HK-2 (cell line): ENCODE results near the gene UBE2QL1.

Experiments used
- DNase-seq: peaks from one replicate; pipeline ENCODE4 v3.0.0-alpha.2; 2018; ENCODE audit not compliant: unreplicated experiment

UBE2QL1 gene

DNA sequence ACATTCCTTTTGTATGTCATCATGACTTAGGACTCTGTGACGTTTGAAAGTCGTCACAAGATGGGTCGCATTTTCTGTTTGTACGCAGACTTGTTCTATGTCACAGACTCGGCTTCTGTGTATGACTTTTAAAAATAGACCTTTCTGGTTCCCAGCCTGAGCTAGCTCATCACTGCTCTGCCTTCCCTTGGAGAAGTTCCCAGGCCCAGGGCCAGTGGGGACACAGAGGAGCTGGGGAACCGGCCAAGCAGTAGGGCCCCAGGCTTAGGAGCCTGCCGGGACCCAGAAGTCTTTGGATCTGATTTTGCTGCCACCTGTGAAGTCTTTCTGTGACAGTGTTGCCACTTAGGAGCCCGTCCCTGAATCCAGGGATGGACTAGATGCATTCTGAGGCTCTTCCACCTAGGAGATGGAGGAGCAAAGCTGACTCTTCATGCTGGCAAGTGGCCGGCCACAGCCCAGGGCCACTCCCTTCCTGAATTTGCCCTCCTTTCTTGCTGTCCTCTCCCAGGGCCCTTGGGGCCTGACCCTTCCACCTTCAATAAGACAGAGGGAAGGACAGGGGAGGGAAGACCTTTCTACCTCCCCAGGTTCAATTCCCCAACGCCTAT lies 18.1 kb upstream of the UBE2QL1 start:
- no peak for DNase-seq

DNA sequence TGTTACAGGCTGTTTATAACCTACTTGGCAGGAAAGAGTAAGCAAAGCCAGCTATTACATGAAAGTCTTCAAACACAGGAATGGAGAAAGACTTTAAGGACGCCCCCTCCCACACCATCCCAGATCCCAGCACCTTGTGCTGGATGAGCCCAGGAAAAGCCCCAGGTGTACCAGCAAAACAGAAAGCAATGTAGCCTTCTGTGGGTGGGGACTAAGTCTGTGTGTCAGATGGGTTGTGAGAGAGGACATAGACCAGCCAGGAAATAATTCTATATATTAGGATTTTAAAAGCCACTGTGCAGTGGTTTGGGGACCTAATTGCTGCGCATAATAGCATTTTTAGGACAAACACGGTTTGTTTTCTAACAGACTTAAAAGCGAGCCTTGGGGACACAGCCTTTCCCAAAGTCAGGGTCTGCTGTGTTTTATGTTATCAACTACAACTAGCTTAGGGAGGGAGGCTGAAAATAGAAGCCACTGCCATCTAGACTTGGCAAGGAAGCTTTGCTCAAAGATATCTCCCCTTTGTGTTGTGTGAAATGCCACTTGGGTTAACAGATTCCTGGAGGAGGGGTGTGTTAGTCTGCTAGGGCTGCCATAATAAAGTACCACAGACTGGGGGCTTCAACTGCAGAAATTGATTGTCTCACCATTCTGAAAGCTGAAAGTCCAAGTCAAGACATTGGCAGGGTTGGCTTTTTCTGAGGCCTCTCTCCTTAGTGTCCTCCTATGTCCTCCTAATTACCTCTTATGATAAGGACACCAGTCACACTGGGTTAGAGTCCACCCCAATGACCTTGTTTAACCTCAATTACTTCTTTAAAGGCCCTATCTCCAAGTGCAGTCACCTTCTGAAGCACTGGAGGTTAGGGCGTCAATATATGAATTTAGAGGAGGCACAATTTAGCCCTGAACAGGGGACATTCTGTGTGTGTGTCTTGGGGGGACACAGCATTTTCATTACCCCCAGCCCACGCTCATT lies 17.2 kb upstream of the UBE2QL1 start:
- DNase-seq: no peak

DNA sequence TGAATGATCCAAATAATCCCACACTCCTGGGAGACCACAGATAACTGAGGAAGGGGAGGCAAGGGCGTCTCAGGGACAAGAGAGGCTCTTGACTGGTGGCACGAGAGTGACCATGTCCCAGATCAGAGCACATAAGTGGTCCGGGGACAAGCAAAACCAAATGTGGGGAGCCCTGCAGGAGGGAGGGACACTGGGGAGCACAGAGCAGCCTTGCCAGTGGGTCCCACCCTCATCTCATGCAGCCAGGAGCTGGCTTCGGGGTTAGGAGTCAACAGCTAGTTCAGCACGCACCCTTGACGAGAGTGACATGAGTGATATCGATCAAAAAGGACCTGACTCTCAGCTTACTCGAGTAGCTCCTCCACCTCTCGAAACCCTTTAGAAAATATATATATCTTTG lies 16.5 kb upstream of the UBE2QL1 start:
- no peak for DNase-seq

DNA sequence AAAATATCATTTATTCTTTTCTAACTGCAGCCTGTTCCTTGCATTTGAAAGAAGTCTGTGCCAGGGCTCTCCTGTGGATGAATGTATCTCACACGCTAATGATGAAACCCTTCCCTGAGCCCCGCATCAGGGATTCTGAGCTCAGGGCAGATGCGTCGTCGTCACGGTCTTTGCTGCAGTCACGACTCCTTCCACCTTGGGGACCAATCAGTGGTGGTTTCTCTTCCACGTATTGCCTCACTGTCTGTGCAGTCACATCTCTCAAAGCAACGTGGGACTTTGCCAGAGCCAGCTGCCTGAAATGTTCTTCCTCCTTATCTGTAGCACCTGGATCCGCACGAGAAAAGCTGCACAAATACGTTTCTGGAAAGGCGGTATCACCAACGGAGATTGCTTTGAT lies 13.9 kb upstream of the UBE2QL1 start:
- no peak for DNase-seq

DNA sequence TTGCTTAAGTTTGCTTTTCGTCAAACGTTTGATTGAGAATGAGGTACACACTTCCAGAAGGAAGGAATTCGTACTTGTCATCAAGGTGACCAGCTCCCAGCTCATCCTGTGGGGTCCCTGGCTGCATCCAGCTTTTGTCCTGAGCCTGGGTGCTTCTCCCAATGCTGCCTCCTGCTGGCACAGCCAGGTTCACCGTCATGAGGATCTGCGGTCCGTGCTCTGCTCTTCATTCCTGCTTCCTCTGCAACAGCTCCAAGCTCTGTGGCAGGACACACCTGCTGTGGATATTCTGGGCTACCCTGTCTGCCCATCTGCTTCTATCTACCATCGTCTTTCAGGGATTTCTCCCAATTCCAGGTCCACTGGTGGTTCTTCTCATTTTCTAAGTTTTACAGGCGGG lies 13.3 kb upstream of the UBE2QL1 start:
- DNase-seq: no peak

DNA sequence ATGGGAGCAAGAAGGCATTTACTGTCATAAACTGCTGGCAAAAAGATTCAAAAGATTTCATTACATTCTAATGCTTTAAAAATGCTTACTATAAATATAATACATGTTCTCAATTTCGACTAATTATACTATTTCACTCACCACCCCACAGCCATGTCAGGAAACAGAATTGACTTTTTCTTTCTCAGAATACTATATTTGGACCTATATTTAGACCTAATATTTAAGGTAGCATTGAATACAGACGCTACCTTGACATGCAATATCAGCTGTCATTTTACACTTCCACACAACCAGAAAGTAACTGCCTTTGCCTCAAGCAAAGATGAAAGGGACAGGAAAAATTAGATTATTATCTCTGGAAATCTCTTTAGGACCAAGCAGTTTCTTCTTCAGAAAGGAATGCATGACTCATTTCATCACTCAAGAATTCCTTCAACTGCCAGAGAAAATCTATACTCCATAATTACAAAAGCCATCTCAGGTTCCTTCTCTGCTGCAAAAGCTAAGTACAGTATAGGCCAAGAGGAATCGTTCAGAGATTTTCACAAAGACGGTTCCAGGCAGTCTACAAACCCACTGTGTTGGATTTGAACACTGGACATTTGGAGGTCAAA lies 11.8 kb upstream of the UBE2QL1 start:
- DNase-seq: no peak

DNA sequence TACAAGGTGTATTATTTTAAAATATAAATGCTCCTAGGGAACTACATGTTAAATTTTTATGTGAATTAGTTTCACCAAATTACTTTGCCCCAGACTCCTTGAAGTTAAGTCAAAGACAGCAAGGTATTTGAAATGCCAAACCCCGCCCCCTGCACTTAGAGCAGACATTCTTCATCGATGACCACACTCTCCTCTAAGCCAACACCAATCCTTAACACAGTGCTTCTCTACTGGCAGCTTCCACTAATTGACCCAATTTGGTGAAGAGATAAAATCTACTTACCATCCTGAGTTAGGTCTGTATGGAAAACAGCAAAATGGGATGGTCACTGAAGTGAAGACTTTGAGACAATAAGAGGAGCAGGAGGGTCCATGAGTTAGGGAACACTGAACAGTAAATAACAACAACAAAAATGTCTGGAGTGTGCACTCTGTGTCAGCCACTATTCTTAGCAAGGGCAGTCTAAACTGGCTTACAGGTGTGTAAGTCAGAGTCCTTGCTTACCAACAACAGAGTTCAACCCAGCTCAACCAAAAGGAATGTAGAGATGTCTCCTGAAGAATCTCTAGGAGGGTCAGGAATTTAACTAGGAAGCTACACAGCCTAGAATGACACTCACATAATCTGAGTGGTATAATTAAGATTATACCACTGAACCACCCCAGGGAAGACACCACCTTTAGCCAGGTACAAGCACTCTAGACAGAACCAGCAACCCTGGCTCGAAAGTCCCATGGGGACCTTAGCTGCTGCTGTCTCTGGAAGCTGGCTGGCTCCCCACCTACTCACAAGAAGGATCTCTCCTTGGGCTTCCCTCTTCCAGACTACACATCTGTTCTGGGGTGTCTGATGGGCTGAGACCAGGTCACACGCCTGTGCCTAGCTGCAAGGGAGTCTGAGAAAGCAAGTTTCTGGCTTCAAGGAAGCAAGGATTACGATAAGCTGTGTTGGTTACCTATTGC lies 8.8 kb upstream of the UBE2QL1 start:
- no peak for DNase-seq

DNA sequence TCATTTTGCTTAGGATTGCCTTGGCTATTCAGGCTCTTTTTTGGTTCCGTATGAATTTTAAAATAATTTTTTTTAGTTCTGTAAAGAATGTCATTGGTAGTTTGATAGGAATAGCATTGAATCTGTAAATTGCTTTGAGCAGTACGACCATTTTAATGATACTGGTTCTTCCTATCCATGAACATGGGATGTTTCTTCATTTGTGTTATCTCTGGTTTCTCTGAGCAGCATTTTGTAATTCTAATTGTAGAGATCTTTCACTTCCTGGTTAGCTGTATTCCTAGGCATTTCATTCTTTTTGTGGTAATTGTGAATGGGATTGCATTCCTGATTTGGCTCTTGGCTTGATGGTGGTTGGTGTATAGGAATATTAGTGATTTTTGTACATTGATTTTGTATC lies 6.3 kb upstream of the UBE2QL1 start:
- no peak for DNase-seq

DNA sequence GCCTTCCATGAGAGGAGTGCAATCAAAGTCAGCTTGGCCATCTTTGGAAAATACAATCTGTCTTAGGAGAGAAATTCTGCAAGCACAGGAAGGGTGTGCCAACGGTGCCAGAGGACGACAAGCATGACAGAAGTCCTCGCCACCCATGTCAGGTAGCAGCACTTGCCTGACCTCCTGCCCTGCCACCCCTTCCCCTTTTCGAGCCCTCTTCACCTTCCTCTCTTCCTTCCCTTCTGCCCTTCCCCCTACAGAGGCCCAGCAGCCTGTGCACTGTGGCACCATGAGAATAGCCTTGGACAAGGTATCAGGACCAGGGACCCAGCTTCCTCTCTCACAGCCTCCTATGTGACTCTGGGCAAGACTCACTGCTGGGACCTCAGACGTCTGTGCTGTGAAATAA lies 5.3 kb upstream of the UBE2QL1 start:
- DNase-seq: no peak

DNA sequence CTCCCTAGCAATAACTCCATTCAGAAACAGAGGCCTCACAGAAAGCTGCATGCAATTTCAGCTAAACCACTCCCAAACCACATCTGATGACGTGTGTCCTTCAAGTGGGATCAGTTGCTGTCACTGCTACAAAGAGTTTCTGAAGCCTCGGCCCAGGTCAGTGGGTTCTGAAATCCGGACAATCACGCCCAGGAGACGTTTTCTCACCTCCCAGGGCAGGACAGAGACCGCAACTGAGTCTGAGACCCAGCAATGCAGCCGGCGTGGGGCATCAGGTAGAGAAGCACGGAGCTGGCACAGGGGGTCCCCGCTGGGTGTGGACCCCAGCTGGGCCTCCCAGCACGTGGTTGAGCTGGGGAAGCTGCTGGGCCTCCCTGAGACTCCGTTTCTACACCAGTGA lies 2.6 kb upstream of the UBE2QL1 start:
- DNase-seq: no peak

DNA sequence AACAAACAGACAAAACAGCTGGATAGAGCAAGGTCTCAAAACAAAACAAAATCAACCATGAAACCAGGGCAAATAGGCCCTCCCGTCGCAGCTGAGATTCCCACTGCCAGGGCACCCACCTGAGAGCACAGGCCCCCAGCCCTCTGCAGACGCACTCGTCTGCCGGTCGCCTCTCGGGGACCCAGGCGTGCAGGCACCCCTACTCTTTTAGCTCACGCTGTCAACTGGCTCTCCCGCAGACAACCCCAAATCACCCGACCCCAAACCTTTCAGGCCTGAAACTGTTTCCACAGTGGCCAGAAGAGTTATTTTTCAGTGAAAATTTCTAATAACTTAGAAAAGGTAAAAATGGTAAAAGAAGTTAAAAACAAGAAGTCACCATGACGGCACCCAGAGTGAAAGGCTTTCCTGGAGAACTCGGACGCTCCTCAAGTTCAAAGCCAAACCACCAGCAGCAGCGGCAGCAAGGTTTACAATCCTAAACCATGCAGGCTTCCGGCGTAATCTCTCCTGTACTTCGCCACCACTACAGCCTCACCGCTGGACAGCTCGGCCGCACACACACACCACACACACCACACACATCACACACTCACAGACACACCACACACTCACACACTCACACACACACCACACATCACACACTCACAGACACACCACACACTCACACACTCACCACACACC lies 1.9 kb upstream of the UBE2QL1 start:
- no peak for DNase-seq

DNA sequence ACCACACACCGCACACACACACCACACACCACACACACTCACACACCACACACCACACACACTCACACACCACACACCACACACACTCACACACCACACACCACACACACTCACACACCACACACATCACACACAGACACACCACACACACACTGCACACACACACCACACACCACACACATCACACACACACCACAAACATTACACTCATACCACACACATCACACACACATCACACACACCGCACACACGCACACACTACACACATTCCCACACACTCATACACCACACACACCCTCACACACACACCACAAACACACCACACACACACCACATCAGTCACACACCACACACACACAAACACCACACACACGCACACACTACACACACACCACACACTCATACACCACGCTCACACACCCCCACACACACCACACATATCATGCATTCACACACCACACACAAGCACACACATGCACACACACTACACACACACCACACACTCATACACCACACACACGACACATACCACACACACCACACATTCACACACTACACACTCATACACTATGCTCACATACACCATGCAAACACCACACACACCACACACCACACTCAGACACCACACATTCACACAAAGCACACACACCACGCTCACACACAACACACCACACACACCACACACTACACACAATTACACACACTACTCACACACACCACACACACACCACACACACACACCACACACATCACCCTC lies 1.1 kb upstream of the UBE2QL1 start:
- DNase-seq: no peak

DNA sequence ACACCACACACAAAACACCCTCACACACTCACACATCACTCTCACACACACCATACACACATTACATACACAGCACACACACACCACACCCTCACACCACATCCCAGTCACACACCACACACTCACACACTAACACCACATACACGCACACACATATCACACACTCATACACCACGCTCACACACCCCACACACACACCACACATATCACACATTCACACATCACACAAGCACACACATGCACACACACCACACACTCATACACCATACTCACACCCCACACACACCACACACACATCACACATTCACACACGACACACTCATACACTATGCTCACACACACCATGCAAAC lies 543 bp upstream of the UBE2QL1 start:
- DNase-seq: no peak

DNA sequence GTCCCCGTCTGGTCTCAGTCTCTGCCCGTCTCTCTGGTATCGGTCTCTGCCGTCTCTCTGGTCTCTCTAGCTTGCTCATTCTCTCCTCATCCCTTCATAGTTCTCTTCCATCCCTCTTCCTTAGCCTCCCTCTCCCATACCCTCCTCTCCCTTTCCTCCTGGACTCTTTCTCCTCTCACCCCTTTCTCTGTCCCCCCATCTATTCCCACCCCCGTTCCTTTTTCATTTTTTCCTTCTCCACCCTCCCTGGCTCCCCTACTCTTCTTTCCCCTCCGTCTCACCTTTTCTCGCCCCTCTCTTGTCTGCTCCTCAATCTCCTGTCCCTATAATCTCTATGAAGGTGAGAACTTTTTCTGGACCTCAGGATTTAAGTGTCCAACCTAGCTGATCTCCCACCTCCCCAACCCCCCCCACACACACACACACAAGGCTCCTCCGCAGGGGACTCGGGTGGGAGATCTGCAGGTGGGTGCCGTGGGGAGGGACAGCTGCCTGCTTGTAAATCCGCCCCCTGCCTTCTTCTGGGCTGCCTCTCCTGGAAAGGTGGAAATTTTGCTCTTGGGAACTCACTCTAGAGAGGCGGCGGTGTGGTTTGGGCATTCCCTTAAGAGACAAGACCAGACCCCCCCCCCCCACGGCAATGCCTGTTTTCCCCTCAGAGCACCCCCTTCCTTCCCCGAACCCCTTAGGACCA lies 953 bp downstream of the UBE2QL1 start:
- DNase-seq: no peak

DNA sequence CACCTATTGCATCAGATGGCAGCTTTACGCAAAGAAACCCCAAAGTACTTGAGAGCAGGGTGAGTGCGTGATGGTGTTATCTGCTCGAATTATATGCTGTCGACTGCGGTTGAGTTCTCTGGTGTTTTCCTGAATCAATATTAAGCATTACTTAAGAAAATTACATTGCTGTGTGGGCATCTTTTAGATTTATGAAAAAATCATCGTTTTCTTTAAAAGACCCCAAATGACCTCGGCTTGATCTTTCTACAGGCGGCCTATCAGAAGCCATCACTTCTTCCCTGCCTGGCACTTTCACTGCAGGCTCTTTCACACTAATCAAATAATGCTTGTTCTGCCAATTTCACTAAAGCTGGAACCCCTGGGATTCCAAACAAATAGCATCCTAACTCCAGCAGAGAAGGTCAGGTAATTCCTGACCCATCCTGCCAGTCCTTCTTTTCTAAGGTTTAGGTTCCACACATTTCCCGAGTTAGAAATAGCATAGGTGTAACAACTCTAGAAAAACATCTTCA lies 1.7 kb downstream of the UBE2QL1 start:
- no peak for DNase-seq

DNA sequence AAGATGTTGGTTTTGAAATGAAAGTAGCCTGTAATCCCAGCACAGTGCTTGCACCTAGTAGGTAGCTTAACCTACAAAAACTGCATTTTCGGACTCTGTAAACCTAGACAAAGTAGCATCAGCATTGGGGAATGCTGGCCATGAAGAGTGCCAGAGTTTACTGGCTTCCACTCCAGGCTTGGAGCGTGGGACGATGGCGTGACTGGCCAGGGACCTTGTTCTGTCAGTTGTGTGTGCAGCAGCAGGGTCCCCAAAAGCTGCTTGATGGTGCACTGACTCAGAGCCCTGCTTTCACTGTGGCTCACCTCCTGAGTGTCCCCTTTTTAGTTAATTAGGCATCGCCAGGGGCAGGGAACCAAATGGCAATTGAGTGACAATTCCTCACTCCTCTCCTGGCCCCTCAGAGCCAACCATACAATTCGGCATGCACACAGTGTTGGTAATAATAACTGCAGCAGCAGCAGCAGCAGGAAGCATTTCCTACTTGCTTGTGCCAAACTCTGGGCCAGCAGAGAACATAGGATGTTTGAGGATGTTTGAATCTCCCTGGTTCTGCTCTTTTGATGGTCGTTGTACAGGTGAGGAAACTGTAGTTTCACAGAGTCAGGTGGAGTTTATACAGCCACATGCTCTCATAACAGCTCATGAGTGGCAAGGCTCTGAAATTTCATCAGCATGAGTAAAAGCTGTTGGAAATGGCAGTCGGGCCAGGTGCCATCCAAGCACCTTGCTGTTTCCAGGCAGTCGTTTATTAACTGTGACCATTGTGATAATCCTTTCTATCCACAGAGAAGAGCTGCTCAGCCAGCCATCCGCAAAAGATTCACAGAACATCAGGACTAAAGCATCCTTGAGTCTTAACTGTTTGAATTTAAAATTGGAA lies 4.2 kb downstream of the UBE2QL1 start:
- no peak for DNase-seq

DNA sequence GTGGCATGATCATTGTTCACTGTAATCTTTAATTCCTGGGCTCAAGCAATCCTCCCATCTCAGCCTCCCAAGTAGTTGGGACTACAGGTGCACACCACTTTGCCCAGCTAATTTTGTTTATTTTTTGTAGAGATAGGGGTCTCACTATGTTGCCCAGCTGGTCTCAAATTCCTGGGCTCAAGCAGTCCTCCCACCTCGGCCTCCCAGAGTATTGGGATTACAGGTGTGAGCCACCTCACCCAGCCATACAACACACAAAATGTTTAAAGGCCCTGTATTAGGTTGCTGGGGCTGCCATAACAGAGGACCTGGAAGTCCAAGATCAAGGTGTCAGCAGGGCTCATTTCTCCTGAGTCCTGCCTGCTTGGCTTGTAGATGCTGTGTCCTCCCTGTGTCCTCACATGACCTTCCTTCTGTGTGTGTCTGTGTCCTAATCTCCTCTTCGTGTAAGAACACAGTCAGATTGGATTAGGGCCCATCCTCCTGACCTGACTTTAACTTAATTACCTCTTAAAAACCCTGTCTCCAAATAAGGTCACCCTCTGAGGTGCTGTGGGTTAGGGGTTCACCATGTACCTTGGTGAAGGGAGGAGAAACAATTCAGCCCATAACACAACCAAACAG lies 5.4 kb downstream of the UBE2QL1 start:
- no peak for DNase-seq

DNA sequence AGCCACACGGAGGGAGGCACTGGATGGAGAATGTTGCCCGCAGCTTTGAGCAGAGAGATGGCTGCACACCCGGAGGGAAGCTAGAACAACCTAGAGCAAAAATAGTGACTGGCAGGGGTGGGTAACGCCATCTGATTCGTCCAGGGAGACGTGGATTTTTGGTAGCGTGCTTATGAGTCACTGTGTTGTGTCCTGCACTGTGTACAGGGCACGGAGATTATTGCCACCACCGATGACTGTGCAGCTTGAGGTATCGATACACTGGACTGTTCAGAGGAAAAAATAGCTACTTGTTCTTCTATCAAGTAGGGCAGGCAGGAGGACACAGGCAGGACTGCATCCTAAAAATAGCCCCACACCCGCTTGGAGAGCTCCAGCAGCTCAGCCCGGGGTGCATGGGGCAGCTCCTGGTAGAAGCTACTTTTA lies 6.0 kb downstream of the UBE2QL1 start:
- no peak for DNase-seq
